Renal cortex interstitium (tissue), 11 donors: ENCODE results near the gene PDPK1. TPM values are rescaled to one million over a fixed set of nuclear protein-coding genes. Genes with fewer than 3 reads are reported as not detected.

Source experiments
- DNase-seq, 11 donors: peaks; one replicate each; pipeline ENCODE4 v3.0.0-alpha.2; 2013; ENCODE audit warnings: low read depth in 9 of 11, low spot score in 4 of 11; ENCODE audit errors: extremely low read depth in 1 of 11
- polyA plus RNA-seq, 3 donors: library from polyadenylated mRNA; unstranded; fragments of 120-200 nt; gene quantifications; one replicate each; pipeline ENCODE4 v1.2.1, GENCODE V29; 2013; ENCODE audit not compliant: insufficient read length in 3 of 3

PDPK1 gene
- polyA plus RNA-seq, 3 donors: 48.9 to 60.3 (median 53.9) TPM

GRCh38 chr16:2500430-2500917 is 37.3 kb upstream of the PDPK1 start:
- no peak for DNase-seq

DNA sequence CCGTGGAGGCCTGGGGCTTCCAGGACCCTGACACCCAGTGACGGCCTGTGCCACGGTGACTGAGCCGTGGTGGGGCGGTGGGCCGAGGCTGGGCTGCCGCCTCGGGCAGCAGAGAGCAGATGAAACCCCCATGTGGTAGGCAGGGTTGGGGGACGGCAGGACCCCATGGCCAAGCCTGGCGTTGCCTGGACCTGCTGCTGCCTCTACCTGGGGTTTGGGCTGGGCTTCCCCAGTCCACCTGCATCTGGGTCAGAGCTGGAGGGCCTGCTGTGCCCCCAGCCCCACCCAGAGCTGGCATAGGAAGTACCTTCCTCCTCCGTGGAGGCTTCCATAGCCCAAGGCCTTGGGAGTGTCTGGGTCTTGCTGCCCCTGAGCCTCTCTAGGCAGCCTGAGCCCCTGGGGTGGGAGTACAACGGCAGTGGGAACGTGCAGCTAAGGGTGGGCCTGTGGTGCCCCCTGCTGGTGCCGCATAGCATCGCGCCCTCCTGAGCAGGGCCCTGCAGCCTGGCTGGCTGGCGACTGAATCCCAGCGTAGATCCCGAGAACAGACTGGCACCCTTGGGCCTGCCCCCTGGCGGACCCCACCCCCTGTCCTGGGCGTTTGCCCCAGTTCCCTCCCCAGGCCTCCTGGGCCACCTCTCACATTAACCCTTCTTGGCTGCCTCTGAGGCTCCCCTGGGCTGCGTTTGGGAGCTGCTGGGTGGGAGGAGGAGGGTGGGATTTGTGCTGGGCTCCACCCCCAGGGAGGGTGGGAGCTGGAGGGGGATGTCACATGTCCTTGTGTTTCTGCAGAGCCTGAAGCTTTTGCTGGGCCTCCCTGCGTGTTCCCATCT is 36.7 kb upstream of the PDPK1 start:
- peak; percentile 69 to 86 (median 85) for DNase-seq

GRCh38 chr16:2501946-2502895 is 35.6 kb upstream of the PDPK1 start:
- no peak for DNase-seq

GRCh38 chr16:2505695-2506094 is 32.1 kb upstream of the PDPK1 start:
- DNase-seq: no peak

- no peak for DNase-seq
Measured at GRCh38 chr16:2507052-2507659, 30.7 kb upstream of the PDPK1 start.

GRCh38 chr16:2507665-2508064 is 30.2 kb upstream of the PDPK1 start:
- DNase-seq: no peak

DNA sequence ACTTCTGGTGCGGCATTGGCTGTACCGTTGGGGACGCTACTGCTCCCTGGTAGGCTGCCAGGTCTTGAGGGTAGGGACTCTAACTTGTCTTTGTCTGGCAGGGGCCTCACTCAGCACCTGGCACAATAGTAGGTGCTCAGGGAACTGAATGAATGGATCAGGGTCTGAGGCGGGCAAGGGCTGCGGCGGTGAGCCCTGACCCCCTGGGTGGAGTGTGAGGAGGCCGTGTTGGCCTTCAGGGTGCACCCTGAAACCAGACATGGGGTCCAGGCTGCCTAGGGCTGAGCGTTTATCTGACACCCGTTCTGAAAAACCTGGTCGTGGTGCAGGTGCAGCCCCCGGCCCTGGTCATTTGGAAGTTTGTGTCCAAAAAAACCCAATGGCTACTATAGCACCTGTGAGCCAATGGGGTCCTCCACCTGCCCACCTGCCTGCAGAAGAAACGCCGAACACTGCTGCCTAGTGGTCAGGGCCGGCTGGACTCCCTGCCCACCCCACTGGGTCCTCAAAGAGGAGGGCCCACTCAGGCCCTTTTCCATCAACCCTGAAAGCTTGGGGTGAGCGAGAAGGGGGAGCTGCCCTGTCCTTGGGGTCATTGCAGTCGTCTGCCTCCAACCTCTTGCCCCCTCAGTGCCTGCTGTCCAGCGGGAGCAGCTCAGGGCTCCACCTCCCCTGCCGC is 29.0 kb upstream of the PDPK1 start:
- no peak for DNase-seq

DNA sequence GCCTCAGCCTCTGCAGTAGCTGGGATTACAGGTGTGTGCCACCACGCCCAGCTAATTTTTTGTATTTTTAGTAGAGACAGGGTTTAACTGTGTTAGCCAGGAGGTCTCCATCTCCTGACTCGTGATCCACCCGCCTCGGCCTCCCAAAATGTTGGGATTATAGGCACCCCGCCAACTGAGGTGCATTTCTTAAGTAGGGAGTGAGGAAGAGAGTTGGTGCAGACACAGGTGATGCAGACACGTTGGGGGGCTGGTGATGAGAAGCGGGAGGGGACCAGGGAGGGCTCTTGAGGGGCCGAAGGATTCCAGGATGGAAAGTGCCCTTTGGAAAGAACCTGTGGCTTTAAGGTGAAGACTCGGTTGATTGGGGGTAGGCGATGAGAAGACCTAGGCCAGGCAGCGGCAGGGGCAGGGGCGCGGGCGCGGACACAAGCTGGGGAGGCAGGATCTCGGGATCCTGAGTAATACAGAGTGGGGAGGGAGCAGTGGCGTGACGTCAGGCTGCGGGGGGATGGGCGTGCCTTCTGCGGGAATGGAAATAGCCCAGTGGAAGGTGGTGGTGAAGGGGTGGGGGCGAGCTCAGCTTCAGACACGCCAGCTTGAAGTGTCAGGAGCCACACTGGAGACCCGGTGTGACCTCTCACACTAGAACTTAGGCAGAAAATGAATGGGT is 26.6 kb upstream of the PDPK1 start:
- no peak for DNase-seq

DNA sequence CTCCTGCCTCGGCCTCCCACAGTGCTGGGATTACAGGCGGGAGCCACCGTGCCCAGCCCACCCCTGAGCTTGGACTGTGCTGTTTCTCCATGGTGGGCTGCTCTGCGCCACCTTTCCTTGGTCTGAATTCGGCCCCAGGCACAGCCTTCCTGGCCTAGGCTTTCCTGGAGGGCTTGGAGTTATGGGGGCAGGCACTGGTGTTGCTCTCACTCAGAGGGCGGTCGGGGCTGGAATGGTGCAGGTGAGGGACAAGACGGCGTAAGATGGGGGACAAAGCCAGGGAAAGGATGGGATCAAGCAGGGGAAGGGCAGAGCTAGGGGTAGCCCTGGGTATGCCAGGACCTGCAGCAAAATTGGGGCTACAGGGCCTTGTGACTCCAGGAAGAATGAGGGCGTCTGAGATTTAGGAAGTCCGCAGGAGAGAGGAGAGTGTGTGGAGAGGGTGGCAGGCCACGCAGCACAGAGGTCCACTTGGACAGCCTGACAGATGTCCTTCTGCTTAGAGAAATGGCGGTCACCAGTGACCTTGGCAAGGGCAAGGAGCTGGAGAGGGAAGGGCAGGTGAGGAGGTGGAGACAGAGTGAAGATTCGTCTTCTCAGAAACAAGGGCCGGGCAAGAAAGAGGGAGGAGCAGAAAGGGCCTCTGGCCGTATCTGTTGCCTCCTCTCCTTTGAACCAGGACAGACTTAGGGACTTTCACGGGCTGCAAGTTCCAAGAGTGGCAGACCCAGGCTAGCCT is 25.7 kb upstream of the PDPK1 start:
- DNase-seq: no peak

GRCh38 chr16:2512735-2513404 is 25.0 kb upstream of the PDPK1 start:
- no peak for DNase-seq

GRCh38 chr16:2513405-2514332 is 24.2 kb upstream of the PDPK1 start, which contains the start of gene ATP6V0C:
TSS of gene ATP6V0C (plus strand) at chr16:2513952. CDS start at chr16:2514104, 152 bp downstream.
- DNase-seq: peak in 10 of 11 donors; percentile 78 to 90 (median 84)

GRCh38 chr16:2514333-2515179 is 23.3 kb upstream of the PDPK1 start:
- no peak for DNase-seq

GRCh38 chr16:2515180-2515851 is 22.5 kb upstream of the PDPK1 start:
- no peak for DNase-seq

DNA sequence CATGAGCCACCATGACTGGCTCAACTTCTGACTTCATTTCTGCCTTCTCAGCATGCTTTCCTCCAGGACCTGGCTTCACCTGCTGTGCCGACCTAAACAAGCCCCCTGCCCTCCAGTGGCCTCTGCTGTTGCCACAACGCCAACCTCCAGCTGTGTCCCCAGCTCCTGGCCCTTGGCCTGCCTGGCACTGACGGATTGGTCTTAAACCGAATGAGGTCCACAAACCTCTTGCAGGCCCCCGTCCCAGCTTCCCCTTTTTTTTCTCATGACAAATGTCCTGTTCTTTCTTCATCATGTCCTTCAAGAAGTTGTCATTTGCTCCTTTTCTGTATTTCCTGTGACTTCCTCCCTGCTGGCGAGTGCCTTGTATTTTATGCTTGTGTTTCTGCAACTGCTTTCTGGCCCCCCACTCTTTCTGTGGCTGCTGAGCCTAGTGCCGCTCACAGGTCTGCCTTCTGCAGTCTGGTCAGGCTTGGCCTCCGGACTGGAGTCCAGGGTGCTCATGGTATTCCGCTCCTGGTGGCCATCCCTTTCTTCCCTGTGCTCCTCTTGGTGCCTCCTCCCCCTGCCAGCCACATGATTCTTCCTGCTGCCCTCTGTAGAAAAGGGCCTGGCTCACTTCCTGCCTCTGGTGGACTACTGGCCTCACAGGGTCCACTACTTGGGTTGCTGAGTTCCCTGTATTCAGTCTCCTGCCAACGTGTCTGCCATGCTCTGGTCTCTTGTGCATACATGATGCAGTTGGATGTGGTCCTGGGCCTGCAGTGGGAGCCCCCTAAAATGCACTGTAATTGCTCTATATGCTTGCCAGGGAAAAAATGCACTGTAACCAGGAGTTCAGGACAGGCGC is 21.2 kb upstream of the PDPK1 start:
- no peak for DNase-seq
